ENCODE measurements around the gene SHISA7. TPM values are rescaled to one million over a fixed set of nuclear protein-coding genes. Genes with fewer than 3 reads are reported as not detected.

Gene SHISA7
- total and polyA plus RNA-seq, 4 donors: 0.05 TPM; not detected in 3

- Histone ChIP-seq H3K4me3 (ENCODE audit: low read length in 2 of 2) (no peak overlapping the region), H3K36me3 (ENCODE audit: control insufficient read depth in 1 of 2, insufficient read depth in 2 of 2, low read length in 1 of 2) (no peaks in the 10 kb centered on the region), H3K27me3 (ENCODE audit: control insufficient read depth in 1 of 2, insufficient read depth in 2 of 2, low read length in 1 of 2) (no peaks in the 10 kb centered on the region), H3K27ac (ENCODE audit: low read depth in 1 of 2, low read length in 2 of 2) (no peak overlapping the region), H3K4me1 (ENCODE audit: control insufficient read depth in 1 of 2, insufficient read depth in 2 of 2, low read length in 2 of 2) (no peaks in the 10 kb centered on the region), H3K9me3 (ENCODE audit: control insufficient read depth, low read length) (no peaks in the 10 kb centered on the region)
- ATAC-seq (ENCODE audit: low FRiP score): no peak
- WGBS, 2 donors: 86 to 88% methylated on average over 77 to 83 of the region's 83 CpGs
- intact Hi-C loops (cut with DNase I): no loop called here
- DNase-seq: peak in 1 of 2 donors; percentile 74
These were observed 39.3 kb upstream of the SHISA7 start for GRCh38 chr19:55482156-55482961.

- DNase-seq (no peak), ATAC-seq (ENCODE audit: low FRiP score) (no peak)
- intact Hi-C loops (cut with DNase I): no loop called here
- Histone ChIP-seq H3K27me3 (ENCODE audit: control insufficient read depth in 1 of 2, insufficient read depth in 2 of 2, low read length in 1 of 2) (no peaks in the 10 kb centered on the region), H3K36me3 (ENCODE audit: control insufficient read depth in 1 of 2, insufficient read depth in 2 of 2, low read length in 1 of 2) (no peaks in the 10 kb centered on the region), H3K4me1 (ENCODE audit: control insufficient read depth in 1 of 2, insufficient read depth in 2 of 2, low read length in 2 of 2) (no peaks in the 10 kb centered on the region), H3K4me3 (ENCODE audit: low read length in 2 of 2) (no peak overlapping the region), H3K27ac (ENCODE audit: low read depth in 1 of 2, low read length in 2 of 2) (no peak overlapping the region), H3K9me3 (ENCODE audit: control insufficient read depth, low read length) (no peaks in the 10 kb centered on the region)
- WGBS, 2 donors: 67 to 79% methylated on average over 11 to 40 of the region's 40 CpGs
These were observed 38.7 kb upstream of the SHISA7 start for GRCh38 chr19:55481794-55482155.

- no peak overlapping the region for H3K4me3 ChIP-seq (ENCODE audit: low read length in 2 of 2)
- intact Hi-C loops (cut with DNase I): no loop called here
- H3K36me3 ChIP-seq (ENCODE audit: control insufficient read depth in 1 of 2, insufficient read depth in 2 of 2, low read length in 1 of 2): no peaks in the 10 kb centered on the region
- H3K4me1 ChIP-seq (ENCODE audit: control insufficient read depth in 1 of 2, insufficient read depth in 2 of 2, low read length in 2 of 2): no peaks in the 10 kb centered on the region
- H3K27ac ChIP-seq (ENCODE audit: low read depth in 1 of 2, low read length in 2 of 2): no peak overlapping the region
- no peaks in the 10 kb centered on the region for H3K27me3 ChIP-seq (ENCODE audit: control insufficient read depth in 1 of 2, insufficient read depth in 2 of 2, low read length in 1 of 2)
- 92 to 95% methylated on average over 40 to 52 of the region's 52 CpGs for WGBS, 2 donors
- DNase-seq (no peak), ATAC-seq (ENCODE audit: low FRiP score) (no peak)
- no peaks in the 10 kb centered on the region for H3K9me3 ChIP-seq (ENCODE audit: control insufficient read depth, low read length)
These were observed 38.2 kb upstream of the SHISA7 start for GRCh38 chr19:55481148-55481793.

GRCh38 chr19:55479451-55480230 lies 36.5 kb upstream of the SHISA7 start:
- Histone ChIP-seq H3K27me3 (ENCODE audit: control insufficient read depth in 1 of 2, insufficient read depth in 2 of 2, low read length in 1 of 2) (no peaks in the 10 kb centered on the region), H3K4me3 (ENCODE audit: low read length in 2 of 2) (no peak overlapping the region), H3K36me3 (ENCODE audit: control insufficient read depth in 1 of 2, insufficient read depth in 2 of 2, low read length in 1 of 2) (no peaks in the 10 kb centered on the region), H3K9me3 (ENCODE audit: control insufficient read depth, low read length) (no peaks in the 10 kb centered on the region), H3K4me1 (ENCODE audit: control insufficient read depth in 1 of 2, insufficient read depth in 2 of 2, low read length in 2 of 2) (no peaks in the 10 kb centered on the region), H3K27ac (ENCODE audit: low read depth in 1 of 2, low read length in 2 of 2) (no peak overlapping the region)
- ATAC-seq (ENCODE audit: low FRiP score): no peak
- DNase-seq: no peak
- WGBS, 2 donors: 75 to 84% methylated on average over 14 to 15 of the region's 15 CpGs
- intact Hi-C loops (cut with DNase I): no loop called here

GRCh38 chr19:55479045-55479444 lies 35.9 kb upstream of the SHISA7 start:
- H3K27ac ChIP-seq (ENCODE audit: low read depth in 1 of 2, low read length in 2 of 2): no peak overlapping the region
- intact Hi-C loops (cut with DNase I): no loop called here
- ATAC-seq (ENCODE audit: low FRiP score): no peak
- H3K36me3 ChIP-seq (ENCODE audit: control insufficient read depth in 1 of 2, insufficient read depth in 2 of 2, low read length in 1 of 2): no peaks in the 10 kb centered on the region
- H3K27me3 ChIP-seq (ENCODE audit: control insufficient read depth in 1 of 2, insufficient read depth in 2 of 2, low read length in 1 of 2): no peaks in the 10 kb centered on the region
- no peak for DNase-seq
- H3K4me3 ChIP-seq (ENCODE audit: low read length in 2 of 2): no peak overlapping the region
- H3K4me1 ChIP-seq (ENCODE audit: control insufficient read depth in 1 of 2, insufficient read depth in 2 of 2, low read length in 2 of 2): no peaks in the 10 kb centered on the region
- no peaks in the 10 kb centered on the region for H3K9me3 ChIP-seq (ENCODE audit: control insufficient read depth, low read length)
- 86 to 87% methylated on average over 17 of the region's 17 CpGs for WGBS, 2 donors

GRCh38 chr19:55478364-55478763 lies 35.3 kb upstream of the SHISA7 start:
- H3K9me3 ChIP-seq (ENCODE audit: control insufficient read depth, low read length): no peaks in the 10 kb centered on the region
- no peak for ATAC-seq (ENCODE audit: low FRiP score)
- H3K27me3 ChIP-seq (ENCODE audit: control insufficient read depth in 1 of 2, insufficient read depth in 2 of 2, low read length in 1 of 2): no peaks in the 10 kb centered on the region
- no peaks in the 10 kb centered on the region for H3K4me1 ChIP-seq (ENCODE audit: control insufficient read depth in 1 of 2, insufficient read depth in 2 of 2, low read length in 2 of 2)
- DNase-seq: no peak
- no peak overlapping the region for H3K27ac ChIP-seq (ENCODE audit: low read depth in 1 of 2, low read length in 2 of 2)
- intact Hi-C loops (cut with DNase I): no loop called here
- 85 to 86% methylated on average over 12 of the region's 12 CpGs for WGBS, 2 donors
- H3K36me3 ChIP-seq (ENCODE audit: control insufficient read depth in 1 of 2, insufficient read depth in 2 of 2, low read length in 1 of 2): no peaks in the 10 kb centered on the region
- H3K4me3 ChIP-seq (ENCODE audit: low read length in 2 of 2): no peak overlapping the region

GRCh38 chr19:55477905-55478304 lies 34.8 kb upstream of the SHISA7 start:
- intact Hi-C loops (cut with DNase I): no loop called here
- no peak overlapping the region for H3K27ac ChIP-seq (ENCODE audit: low read depth in 1 of 2, low read length in 2 of 2)
- no peak overlapping the region for H3K4me3 ChIP-seq (ENCODE audit: low read length in 2 of 2)
- no peaks in the 10 kb centered on the region for H3K9me3 ChIP-seq (ENCODE audit: control insufficient read depth, low read length)
- WGBS, 2 donors: 85 to 86% methylated on average over 13 of the region's 13 CpGs
- no peaks in the 10 kb centered on the region for H3K27me3 ChIP-seq (ENCODE audit: control insufficient read depth in 1 of 2, insufficient read depth in 2 of 2, low read length in 1 of 2)
- no peaks in the 10 kb centered on the region for H3K4me1 ChIP-seq (ENCODE audit: control insufficient read depth in 1 of 2, insufficient read depth in 2 of 2, low read length in 2 of 2)
- no peaks in the 10 kb centered on the region for H3K36me3 ChIP-seq (ENCODE audit: control insufficient read depth in 1 of 2, insufficient read depth in 2 of 2, low read length in 1 of 2)
- DNase-seq (no peak), ATAC-seq (ENCODE audit: low FRiP score) (no peak)

GRCh38 chr19:55476100-55476775 lies 33.1 kb upstream of the SHISA7 start, which contains the start of gene ZNF628:
Gene ZNF628, plus strand, starts transcription at chr19:55476617. Its CDS starts 3,294 bp downstream, at chr19:55479911.
- Histone ChIP-seq H3K4me1 (ENCODE audit: control insufficient read depth in 1 of 2, insufficient read depth in 2 of 2, low read length in 2 of 2) (no peaks in the 10 kb centered on the region), H3K9me3 (ENCODE audit: control insufficient read depth, low read length) (no peaks in the 10 kb centered on the region), H3K27ac (ENCODE audit: low read depth in 1 of 2, low read length in 2 of 2) (peak within 1 kb of the TSS in 1 of 2 donors; percentile 43), H3K36me3 (ENCODE audit: control insufficient read depth in 1 of 2, insufficient read depth in 2 of 2, low read length in 1 of 2) (no peaks in the 10 kb centered on the region), H3K4me3 (ENCODE audit: low read length in 2 of 2) (peak within 1 kb of the TSS; percentile 65 to 76), H3K27me3 (ENCODE audit: control insufficient read depth in 1 of 2, insufficient read depth in 2 of 2, low read length in 1 of 2) (no peaks in the 10 kb centered on the region)
- ATAC-seq (ENCODE audit: low FRiP score) (peak; percentile 97), DNase-seq (peak; percentile 100)
- WGBS, 2 donors: 1 to 2% methylated on average over 47 to 61 of the region's 61 CpGs
- intact Hi-C loops (cut with DNase I): no loop called here
